Measurements from ENCODE around the gene DUSP22. TPM values are rescaled to one million over a fixed set of nuclear protein-coding genes. Genes with fewer than 3 reads are reported as not detected.
"Not testable (repeated sequence)": the region's sequence is repeated elsewhere in the genome, so short reads cannot be mapped to it uniquely, and the experiment has no call there.

The DUSP22 gene
- total RNA-seq = 22.5 and 24.0 TPM in 2 replicates

GRCh38 chr6:291697-292505, at the start of gene DUSP22:
DUSP22 (plus strand) TSS chr6:292487; CDS start chr6:292540, 53 bp downstream.
- H3K9me3 Mint-ChIP-seq = no peaks in the 10 kb centered on the region
- peak within 1 kb of the TSS; percentile 95 for H3K27ac Mint-ChIP-seq
- no peaks in the 10 kb centered on the region for H3K27me3 Mint-ChIP-seq
- peak; percentile 94 for DNase-seq
- no peaks in the 10 kb centered on the region for H3K36me3 Mint-ChIP-seq (ENCODE audit: low read depth)
- intact Hi-C loops (cut with micrococcal nuclease) = loop anchor here (1.0 to 5.0 kb wide), 9 partner anchors 21 to 200 kb away; no protein-coding TSS in a partner anchor
- peaks cover 45% of the 10 kb centered on the region for H3K4me1 Mint-ChIP-seq
- H3K4me3 Mint-ChIP-seq = peak within 1 kb of the TSS; percentile 86

GRCh38 chr6:246352-246751, 45.9 kb upstream of the DUSP22 start:
- Mint-ChIP-seq H3K4me3 (no peak overlapping the region), H3K27ac (no peak overlapping the region), H3K27me3 (peaks cover 5% of the 10 kb centered on the region), H3K4me1 (peaks cover 7% of the 10 kb centered on the region), H3K9me3 (peaks cover 20% of the 10 kb centered on the region), H3K36me3 (ENCODE audit: low read depth) (no peaks in the 10 kb centered on the region)
- intact Hi-C loops (cut with micrococcal nuclease) = no loop called here
- peak; percentile 49 for DNase-seq

GRCh38 chr6:247351-247750, 44.9 kb upstream of the DUSP22 start:
- Mint-ChIP-seq H3K4me1 (peaks cover 15% of the 10 kb centered on the region), H3K9me3 (peaks cover 18% of the 10 kb centered on the region), H3K36me3 (ENCODE audit: low read depth) (no peaks in the 10 kb centered on the region), H3K27me3 (peaks cover 5% of the 10 kb centered on the region), H3K27ac (no peak overlapping the region), H3K4me3 (no peak overlapping the region)
- intact Hi-C loops (cut with micrococcal nuclease) = no loop called here
- peak; percentile 40 for DNase-seq

GRCh38 chr6:248046-248445, 44.2 kb upstream of the DUSP22 start:
- not testable (repeated sequence) for H3K4me3 Mint-ChIP-seq
- peak; percentile 33 for DNase-seq

GRCh38 chr6:250676-251075, 41.6 kb upstream of the DUSP22 start:
- Mint-ChIP-seq H3K4me3 (peak overlapping the region; percentile 29), H3K9me3 (peaks cover 9% of the 10 kb centered on the region), H3K36me3 (ENCODE audit: low read depth) (no peaks in the 10 kb centered on the region), H3K27ac (peak overlapping the region; percentile 73), H3K27me3 (no peaks in the 10 kb centered on the region), H3K4me1 (peaks cover 27% of the 10 kb centered on the region)
- intact Hi-C loops (cut with micrococcal nuclease) = loop anchor here (5.0 kb wide), 1 partner anchor 42 kb away; the partner anchor contains the start of gene DUSP22
- DNase-seq = peak; percentile 47

More at GRCh38 chr6:248046-248445, 44.2 kb upstream of the DUSP22 start:
- H3K27ac Mint-ChIP-seq; H3K36me3 Mint-ChIP-seq (ENCODE audit: low read depth); H3K27me3 Mint-ChIP-seq; intact Hi-C loops (cut with micrococcal nuclease): not testable (repeated sequence)
- H3K4me1 Mint-ChIP-seq = peaks cover 21% of the 10 kb centered on the region
- peaks cover 18% of the 10 kb centered on the region for H3K9me3 Mint-ChIP-seq

- peaks cover 29% of the 10 kb centered on the region for H3K4me1 Mint-ChIP-seq
- H3K27me3 Mint-ChIP-seq = no peaks in the 10 kb centered on the region
- H3K4me3 Mint-ChIP-seq = peak overlapping the region; percentile 46
- no peaks in the 10 kb centered on the region for H3K36me3 Mint-ChIP-seq (ENCODE audit: low read depth)
- DNase-seq = peak; percentile 61
- H3K27ac Mint-ChIP-seq = peak overlapping the region; percentile 80
- H3K9me3 Mint-ChIP-seq = peaks cover 6% of the 10 kb centered on the region
- intact Hi-C loops (cut with micrococcal nuclease) = loop anchor here (1.0 to 5.0 kb wide), 5 partner anchors 16 to 87 kb away; partner anchors contain the start of gene DUSP22
Observed at GRCh38 chr6:251920-252319, 40.4 kb upstream of the DUSP22 start.

GRCh38 chr6:252775-253535, 39.3 kb upstream of the DUSP22 start:
- peak; percentile 50 for DNase-seq
- Mint-ChIP-seq H3K36me3 (ENCODE audit: low read depth) (no peaks in the 10 kb centered on the region), H3K27ac (peak overlapping the region; percentile 72), H3K4me1 (peaks cover 39% of the 10 kb centered on the region), H3K9me3 (peaks cover 6% of the 10 kb centered on the region), H3K27me3 (no peaks in the 10 kb centered on the region), H3K4me3 (peak overlapping the region; percentile 23)
- intact Hi-C loops (cut with micrococcal nuclease) = loop anchor here (1.0 to 5.0 kb wide), 5 partner anchors 17 to 86 kb away; partner anchors contain the start of gene DUSP22

- peaks cover 8% of the 10 kb centered on the region for H3K9me3 Mint-ChIP-seq
- H3K27ac Mint-ChIP-seq = no peak overlapping the region
- intact Hi-C loops (cut with micrococcal nuclease) = loop anchor here (5.0 kb wide), 1 partner anchor 38 kb away; the partner anchor contains the start of gene DUSP22
- no peak for DNase-seq
- H3K4me1 Mint-ChIP-seq = peaks cover 41% of the 10 kb centered on the region
- no peaks in the 10 kb centered on the region for H3K27me3 Mint-ChIP-seq
- no peaks in the 10 kb centered on the region for H3K36me3 Mint-ChIP-seq (ENCODE audit: low read depth)
- H3K4me3 Mint-ChIP-seq = no peak overlapping the region
Observed at GRCh38 chr6:254016-254415, 38.3 kb upstream of the DUSP22 start.

- no peak for DNase-seq
- Mint-ChIP-seq H3K9me3 (peaks cover 6% of the 10 kb centered on the region), H3K4me3 (no peak overlapping the region), H3K36me3 (ENCODE audit: low read depth) (no peaks in the 10 kb centered on the region), H3K4me1 (peaks cover 45% of the 10 kb centered on the region), H3K27ac (no peak overlapping the region), H3K27me3 (no peaks in the 10 kb centered on the region)
- intact Hi-C loops (cut with micrococcal nuclease) = no loop called here
Observed at GRCh38 chr6:255041-255750, 37.1 kb upstream of the DUSP22 start.

GRCh38 chr6:255751-256083, 36.6 kb upstream of the DUSP22 start:
- peaks cover 44% of the 10 kb centered on the region for H3K4me1 Mint-ChIP-seq
- DNase-seq = no peak

GRCh38 chr6:256169-256568, 36.1 kb upstream of the DUSP22 start:
- Mint-ChIP-seq H3K27ac (no peak overlapping the region), H3K36me3 (ENCODE audit: low read depth) (no peaks in the 10 kb centered on the region), H3K4me3 (no peak overlapping the region), H3K4me1 (peaks cover 42% of the 10 kb centered on the region), H3K27me3 (no peaks in the 10 kb centered on the region), H3K9me3 (peaks cover 6% of the 10 kb centered on the region)
- no peak for DNase-seq
- intact Hi-C loops (cut with micrococcal nuclease) = no loop called here

More at GRCh38 chr6:255751-256083, 36.6 kb upstream of the DUSP22 start:
- intact Hi-C loops (cut with micrococcal nuclease) = no loop called here
- Mint-ChIP-seq H3K9me3 (peaks cover 6% of the 10 kb centered on the region), H3K27ac (no peak overlapping the region), H3K27me3 (no peaks in the 10 kb centered on the region), H3K36me3 (ENCODE audit: low read depth) (no peaks in the 10 kb centered on the region), H3K4me3 (no peak overlapping the region)

- no peak for DNase-seq
- Mint-ChIP-seq H3K27ac (no peak overlapping the region), H3K9me3 (peaks cover 3% of the 10 kb centered on the region), H3K4me1 (peaks cover 35% of the 10 kb centered on the region), H3K4me3 (no peak overlapping the region), H3K36me3 (ENCODE audit: low read depth) (no peaks in the 10 kb centered on the region), H3K27me3 (no peaks in the 10 kb centered on the region)
- intact Hi-C loops (cut with micrococcal nuclease) = no loop called here
Observed at GRCh38 chr6:257031-257725, 35.1 kb upstream of the DUSP22 start.

- Mint-ChIP-seq H3K9me3 (peaks cover 3% of the 10 kb centered on the region), H3K27me3 (no peaks in the 10 kb centered on the region), H3K4me3 (no peak overlapping the region), H3K27ac (no peak overlapping the region), H3K4me1 (peaks cover 30% of the 10 kb centered on the region), H3K36me3 (ENCODE audit: low read depth) (no peaks in the 10 kb centered on the region)
- intact Hi-C loops (cut with micrococcal nuclease) = no loop called here
- no peak for DNase-seq
Observed at GRCh38 chr6:257774-258173, 34.5 kb upstream of the DUSP22 start.
